Measurements from ENCODE around the gene FRMD4A. TPM values are rescaled to one million over a fixed set of nuclear protein-coding genes. Genes with fewer than 3 reads are reported as not detected.

The FRMD4A gene
- total and polyA plus RNA-seq, 2 of the 4 experiments (the other 2 are of a cell fraction): 30.3 to 68.8 TPM

- no peaks in the 10 kb centered on the region for H3K4me1 ChIP-seq (ENCODE audit: control insufficient read depth, insufficient read depth, low read length)
- no peak overlapping the region for H4K8ac ChIP-seq (ENCODE audit: low read depth in 2 of 2, low read length in 2 of 2)
- in situ Hi-C loops (cut with MboI; ENCODE audit: low sequenced_read_pairs) (no loop called here), intact Hi-C loops (cut with micrococcal nuclease) (no loop called here), dilution Hi-C loops (cut with HindIII; ENCODE audit: low sequenced_read_pairs, unreplicated experiment) (no loop called here)
- H2AK5ac ChIP-seq (ENCODE audit: low read depth, low read length): no peak overlapping the region
- no peaks in the 10 kb centered on the region for H4K20me1 ChIP-seq (ENCODE audit: insufficient read depth, low read length)
- H3K36me3 ChIP-seq (ENCODE audit: control insufficient read depth, insufficient read depth, low read length): peaks cover 17% of the 10 kb centered on the region
- no peak overlapping the region for H2BK20ac ChIP-seq (ENCODE audit: low read depth, low read length)
- no peak overlapping the region for H3K4me2 ChIP-seq (ENCODE audit: low read depth, low read length)
- no CpG with 5 or more reads among the region's 2 CpGs for WGBS, 2 experiments (ENCODE audit: extremely low coverage in 2 of 2, insufficient read length in 1 of 2)
- ATAC-seq (ENCODE audit: low read depth): no peak
- H2BK5ac ChIP-seq (ENCODE audit: low read depth, low read length, poor library complexity, severe bottlenecking): no peak overlapping the region
- no peak overlapping the region for H3K4me3 ChIP-seq (ENCODE audit: insufficient read depth, low read depth, low read length)
- POLR2A ChIA-PET (ENCODE audit: unreplicated experiment): no interaction called here
- H3K79me1 ChIP-seq (ENCODE audit: low read depth in 1 of 2, low read length in 2 of 2): peaks cover 3 to 13% of the 10 kb centered on the region in 2 experiments; a peak in 2 of 4 replicates
- H2AFZ ChIP-seq (replicated peaks; ENCODE audit: low read length, poor library complexity): no peak overlapping the region
- TF ChIP-seq MAFK (IDR thresholded peaks at IDR 0.05; ENCODE audit: low read depth, low read length): no peak
- no peak overlapping the region for H3K4ac ChIP-seq (ENCODE audit: low read depth, low read length)
- H2AK9ac ChIP-seq (replicated peaks; ENCODE audit: low read depth, low read length, poor library complexity): no peak overlapping the region
- H2BK120ac ChIP-seq (ENCODE audit: low read depth, low read length): no peak overlapping the region
- no TSS peak for BruUV-seq (replicated peaks)
- H3K23ac ChIP-seq (ENCODE audit: low read depth, low read length): no peak overlapping the region
- no peak overlapping the region for H4K91ac ChIP-seq (ENCODE audit: insufficient read depth, low read depth, low read length)
- peaks cover 10% of the 10 kb centered on the region for H3K9me1 ChIP-seq (ENCODE audit: insufficient read depth, low read length)
- H2BK15ac ChIP-seq (ENCODE audit: low read depth, low read length): no peak overlapping the region
- no peak overlapping the region for H4K5ac ChIP-seq (ENCODE audit: low read depth, low read length)
- H3K56ac ChIP-seq (ENCODE audit: extremely low read depth, insufficient read depth, low read length): no peak overlapping the region
- no peak overlapping the region for H3K9ac ChIP-seq (ENCODE audit: low read depth, low read length)
- no peaks in the 10 kb centered on the region for H3K27me3 ChIP-seq (ENCODE audit: control insufficient read depth, insufficient read depth, low read length)
- H3K27ac ChIP-seq (ENCODE audit: insufficient read depth, low read length): no peak overlapping the region
- no peak overlapping the region for H3K14ac ChIP-seq (replicated peaks; ENCODE audit: low read depth, low read length)
- no peak for DNase-seq
- H3K9me3 ChIP-seq (ENCODE audit: control insufficient read depth, insufficient read depth, low read length): no peaks in the 10 kb centered on the region
- CTCF ChIA-PET: no interaction called here
- no peak overlapping the region for H3K18ac ChIP-seq (ENCODE audit: low read depth, low read length)
These were observed 708.8 kb downstream of the FRMD4A start for GRCh38 chr10:13621931-13622330.

Measured in IMR-90 (cell line).